GM10266 (cell line): ENCODE data around the gene MDM4.
"Not testable (repeated sequence)": the region's sequence is repeated elsewhere in the genome, so short reads cannot be mapped to it uniquely, and the experiment has no call there.

ENCODE experiments used
- DNase-seq: peaks from one replicate; pipeline ENCODE4 v3.0.0; 2012; ENCODE audit errors: extremely low spot score
- CTCF ChIP-seq: IDR thresholded peaks from 2 replicates; pipeline ENCODE4 v1.5.1; 2012; ENCODE audit warnings: mild to moderate bottlenecking, low read depth; ENCODE audit not compliant: control insufficient read depth, insufficient read depth; ENCODE audit errors: missing control alignments

The MDM4 gene

GRCh38 chr1:204507317-204508105 is 8.7 kb upstream of the MDM4 start:
- TF ChIP-seq CTCF, result no peak
- no peak for DNase-seq

DNA sequence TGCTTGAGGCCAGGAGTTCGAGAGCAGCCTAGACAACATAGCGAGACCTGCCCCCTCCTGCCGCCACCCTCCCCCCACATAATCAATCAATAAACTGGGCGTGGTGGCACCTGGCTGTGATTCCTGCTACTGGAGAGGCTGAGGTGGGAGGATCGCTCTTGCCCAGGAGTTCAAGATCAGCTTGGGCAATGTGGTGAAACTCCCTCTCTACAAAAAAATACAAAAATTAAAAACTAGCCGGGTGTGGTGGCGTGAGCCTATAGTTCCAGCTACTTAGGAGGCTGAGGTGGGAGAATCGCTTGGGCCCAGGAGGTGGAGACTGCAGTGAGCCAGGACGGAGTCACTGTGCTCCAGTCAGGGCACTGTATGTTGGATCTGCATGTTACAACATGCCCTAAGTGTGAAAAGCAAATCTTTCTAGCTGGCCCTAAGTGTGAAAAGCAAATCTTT is 7.0 kb upstream of the MDM4 start:
- no peak for DNase-seq
- no peak for TF ChIP-seq CTCF

GRCh38 chr1:204511366-204511765 is 4.8 kb upstream of the MDM4 start:
- no peak for TF ChIP-seq CTCF

DNA sequence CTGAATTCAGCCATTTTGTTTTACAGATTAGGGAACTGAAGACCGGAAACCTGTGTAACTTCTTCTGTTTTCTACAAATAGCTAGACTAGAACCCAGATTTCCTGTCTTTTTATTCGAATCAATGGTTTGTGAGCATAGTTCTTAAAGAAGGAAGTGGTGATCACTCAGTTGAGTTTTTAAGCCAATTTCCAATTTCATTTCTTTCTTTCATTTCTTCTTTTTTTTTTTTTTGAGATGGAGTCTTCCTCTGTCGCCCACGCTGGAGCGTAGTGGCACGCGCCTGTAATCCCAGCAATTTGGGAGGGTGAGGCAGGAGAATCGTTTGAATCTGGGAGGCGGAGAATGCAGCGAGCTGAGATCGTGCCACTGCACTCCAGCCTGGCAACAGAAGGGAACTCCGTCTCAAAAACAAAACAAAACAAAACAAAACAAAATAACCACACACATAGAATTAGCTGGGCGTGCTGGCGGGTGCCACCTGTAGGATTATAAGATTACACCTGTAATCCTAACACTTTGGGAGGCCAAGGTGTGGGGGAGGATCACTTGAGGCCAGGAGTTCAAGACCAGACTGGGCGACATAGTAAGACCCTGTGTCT is 3.0 kb upstream of the MDM4 start:
- peak; percentile 47 for DNase-seq
- peak; percentile 20 for TF ChIP-seq CTCF

More at GRCh38 chr1:204511366-204511765, 4.8 kb upstream of the MDM4 start:
- DNase-seq, result no peak

DNA sequence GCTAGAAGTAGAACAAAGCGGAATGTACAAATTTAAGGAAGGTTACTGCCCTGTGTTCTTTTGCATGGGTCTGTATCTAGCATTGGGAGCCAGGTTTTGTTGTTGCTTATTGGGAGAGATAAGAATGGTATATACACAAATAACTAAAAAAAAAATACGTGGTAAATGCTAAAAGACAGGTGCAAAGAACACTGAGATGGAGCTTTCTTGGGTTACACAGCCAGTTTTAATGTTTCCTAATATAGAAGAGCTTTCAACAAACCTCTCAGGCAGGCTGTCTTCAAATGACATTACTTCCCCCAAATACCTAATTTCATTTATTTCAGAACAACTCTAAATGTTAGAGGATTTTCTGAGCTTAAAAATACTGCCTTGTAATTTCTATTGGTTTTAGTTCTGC is 1.4 kb upstream of the MDM4 start:
- no peak for TF ChIP-seq CTCF
- no peak for DNase-seq

GRCh38 chr1:204517382-204517781 is 1.2 kb downstream of the MDM4 start:
- not testable (repeated sequence) for DNase-seq

DNA sequence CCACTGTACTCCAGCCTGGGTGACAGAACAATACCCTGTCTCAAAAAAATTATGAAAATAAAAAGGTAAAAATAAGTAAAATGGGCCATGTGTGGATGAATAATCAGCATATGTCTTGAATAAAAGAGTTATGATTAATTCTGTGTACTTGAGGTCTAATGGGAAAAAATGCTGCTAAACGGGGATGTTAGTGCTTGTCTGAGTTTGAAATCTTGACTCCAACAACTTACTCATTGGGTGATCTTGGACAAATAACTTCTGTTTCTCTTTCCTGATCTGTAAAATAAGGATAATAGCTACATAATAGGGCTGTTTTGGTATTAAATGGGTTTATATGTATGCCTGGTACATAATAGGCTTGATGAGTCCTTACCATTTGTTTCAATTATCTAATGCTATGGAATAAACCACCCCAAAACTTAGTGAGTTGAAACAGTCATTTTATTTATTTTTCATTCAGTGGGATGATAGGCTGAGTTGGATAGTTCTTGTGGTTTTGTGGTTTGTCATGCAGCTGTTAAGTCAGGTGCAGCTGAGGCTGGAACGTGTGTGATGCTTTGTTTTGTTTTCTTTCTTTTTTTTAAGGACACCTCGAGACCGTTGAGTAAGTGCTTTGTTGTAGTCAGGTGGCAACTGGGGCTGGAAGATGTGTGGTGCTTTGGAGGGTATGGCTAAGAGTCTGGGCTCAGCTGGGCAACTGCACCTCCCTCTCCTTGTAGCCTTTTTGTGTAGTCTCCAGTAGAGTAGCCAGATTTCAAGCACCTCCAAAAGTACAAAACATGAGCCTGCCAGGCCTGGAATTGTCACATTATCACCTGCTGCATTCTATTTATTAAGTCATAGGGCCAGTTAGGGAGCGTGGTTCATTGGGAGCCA is 4.9 kb downstream of the MDM4 start:
- peak; percentile 35 for DNase-seq
- TF ChIP-seq CTCF, result no peak

DNA sequence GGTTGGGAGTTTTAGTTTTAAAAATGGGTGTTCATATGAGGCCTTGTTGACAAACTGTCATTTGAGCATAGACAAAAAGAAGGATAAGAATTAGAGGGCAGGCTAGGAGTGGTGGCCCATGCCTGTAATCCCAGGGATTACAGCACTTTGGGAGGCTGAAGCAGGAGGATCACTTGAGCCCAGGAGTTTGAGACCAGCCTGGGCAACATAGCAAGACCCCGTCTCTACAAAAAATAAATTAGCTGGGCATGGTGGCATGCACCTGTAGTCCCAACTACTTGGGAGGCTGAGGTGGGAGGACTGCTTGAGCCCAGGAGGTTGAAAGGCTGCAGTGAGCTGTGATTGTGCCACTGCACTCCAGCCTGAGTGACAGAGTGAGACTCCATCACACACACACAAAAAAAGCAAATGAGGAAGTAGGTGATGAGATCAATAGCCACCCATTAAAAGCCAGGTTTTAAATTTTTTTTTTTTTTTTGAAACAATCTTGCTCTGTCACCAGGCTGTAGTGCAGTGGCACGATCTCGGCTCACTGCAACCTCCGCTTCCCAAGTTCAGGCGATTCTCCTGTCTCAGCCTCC is 5.8 kb downstream of the MDM4 start:
- DNase-seq, result not testable (repeated sequence)
